Activated T-cell treated with anti-CD3 and anti-CD28 coated beads, Interleukin-2, amount 50 U/mL, for 1 hour (primary cell): ENCODE results near the gene MYH10.

ENCODE experiments used
- DNase-seq: peaks from one replicate; pipeline ENCODE4 v3.0.0-alpha.2; 2020

MYH10 gene

DNA sequence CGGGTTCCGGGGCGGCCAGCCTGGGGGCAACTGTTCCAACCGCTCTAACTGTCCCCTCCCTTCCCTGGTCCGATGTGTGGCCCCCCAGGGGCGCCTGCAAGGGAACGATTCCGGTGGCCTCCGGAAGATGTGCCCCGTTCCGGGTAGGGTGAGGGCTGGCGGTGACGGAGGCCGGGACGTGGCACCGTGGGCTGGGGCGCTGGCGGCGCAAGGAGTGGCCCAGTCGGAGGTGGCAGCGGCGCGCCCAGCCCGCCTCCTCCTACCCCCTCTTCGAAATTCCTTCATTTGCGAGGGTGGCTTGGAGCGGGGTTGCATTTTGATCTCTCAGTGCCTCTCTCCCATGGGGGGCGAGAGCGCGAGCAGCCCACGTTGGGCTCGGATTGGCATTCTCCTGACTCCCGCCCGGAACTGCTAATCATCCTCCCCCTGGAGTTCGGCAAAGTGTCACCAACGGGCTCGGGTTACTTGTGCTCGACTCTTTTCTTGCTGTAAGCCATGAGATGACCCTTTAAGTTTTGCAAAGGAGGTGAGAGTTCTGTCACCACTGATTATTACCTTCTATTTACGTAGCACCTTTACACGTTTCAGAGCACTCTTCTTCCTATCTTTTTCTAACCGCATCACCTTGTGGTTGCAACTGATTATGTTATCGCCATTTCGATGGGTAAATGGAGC, 194.2 kb downstream of the MYH10 start:
- DNase-seq, result no peak

DNA sequence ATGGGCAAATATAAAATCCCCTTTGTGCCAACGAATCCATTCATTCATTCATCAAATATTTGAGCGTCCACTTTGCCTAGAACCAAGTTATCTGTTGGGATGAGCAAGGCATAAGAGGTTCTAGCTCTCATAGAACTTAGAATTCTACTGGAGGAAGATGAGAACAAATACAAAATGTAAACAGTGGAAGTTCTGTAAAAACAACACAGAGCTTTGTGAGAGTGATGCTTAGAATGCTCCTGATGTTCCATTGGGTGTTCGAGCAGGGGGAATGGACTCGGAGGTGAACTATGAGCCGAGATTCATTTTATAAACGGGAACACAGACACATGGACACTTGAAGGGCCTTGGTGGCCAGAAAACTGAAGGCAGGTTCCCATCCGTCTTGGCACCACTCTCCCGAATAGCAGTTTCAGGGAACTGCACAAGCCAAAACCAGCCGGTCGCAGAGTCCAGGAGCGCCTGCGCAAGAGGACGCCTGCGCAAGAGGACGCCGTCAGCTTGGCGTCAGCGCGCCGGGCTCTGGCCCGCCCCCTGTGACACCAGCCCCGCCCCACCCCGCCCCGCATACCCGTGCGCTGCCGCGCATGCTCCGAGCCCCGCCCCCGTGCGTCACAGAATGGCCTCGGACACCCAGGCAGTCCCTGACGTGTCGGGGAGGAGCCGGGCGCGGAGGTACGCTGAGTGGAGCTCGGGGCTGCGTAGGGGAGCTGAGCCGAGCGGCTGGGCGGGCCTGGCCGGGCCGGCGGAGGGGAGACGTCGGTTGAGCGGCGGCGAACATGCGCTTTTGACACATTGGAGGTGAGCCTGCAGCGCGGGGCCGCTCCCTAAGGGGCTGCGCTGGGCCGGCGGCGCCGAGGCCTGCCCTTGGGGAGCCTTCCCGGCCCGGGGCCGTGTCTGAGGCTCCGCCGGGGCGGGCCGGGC, 195.0 kb downstream of the MYH10 start, which contains the start of gene NDEL1:
Gene NDEL1, plus strand, starts transcription at position 640 of the 924 bp plus-strand sequence. CDS start 8,388 bp downstream, outside the sequence.
- DNase-seq, result peak; percentile 99

DNA sequence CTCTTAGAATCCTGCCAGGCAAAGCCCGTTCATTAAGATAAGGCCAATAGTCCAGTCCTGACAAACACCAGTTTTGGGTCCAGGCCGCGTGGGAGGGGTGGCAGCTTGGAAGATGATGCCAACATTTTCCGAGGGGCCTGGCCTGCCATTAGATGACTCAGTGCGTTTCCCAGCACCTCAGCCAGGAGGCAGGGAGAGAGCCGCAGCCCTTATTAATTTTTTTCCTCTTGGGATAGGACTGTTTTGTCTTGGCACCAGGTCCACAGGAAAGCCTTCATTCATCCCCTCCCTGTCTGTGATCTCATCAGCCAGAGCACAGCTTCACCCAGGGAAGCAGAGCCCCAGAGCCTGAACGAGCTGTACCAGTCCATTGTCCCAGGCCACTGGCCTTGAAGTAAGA, 199.6 kb downstream of the MYH10 start:
- no peak for DNase-seq

DNA sequence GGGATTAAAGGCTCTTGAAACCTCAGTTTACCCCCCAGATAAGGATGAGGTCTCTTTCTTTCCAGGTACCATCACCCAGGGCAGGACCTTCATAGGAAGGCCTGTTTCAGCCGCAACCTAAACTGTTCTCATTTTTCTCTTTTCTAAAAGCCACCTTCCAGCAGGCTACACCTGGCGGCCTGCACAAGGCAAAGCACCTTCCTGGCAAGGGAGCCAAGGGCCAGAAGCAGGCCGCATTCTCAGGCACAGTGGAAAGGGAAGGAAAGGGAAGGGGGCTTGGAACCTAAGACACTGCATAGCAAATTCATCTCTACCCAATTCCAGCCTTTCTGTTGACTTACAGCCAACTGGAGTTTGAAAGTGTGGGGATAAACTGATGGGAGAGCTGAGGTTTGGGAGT, 203.7 kb downstream of the MYH10 start:
- DNase-seq, result no peak

DNA sequence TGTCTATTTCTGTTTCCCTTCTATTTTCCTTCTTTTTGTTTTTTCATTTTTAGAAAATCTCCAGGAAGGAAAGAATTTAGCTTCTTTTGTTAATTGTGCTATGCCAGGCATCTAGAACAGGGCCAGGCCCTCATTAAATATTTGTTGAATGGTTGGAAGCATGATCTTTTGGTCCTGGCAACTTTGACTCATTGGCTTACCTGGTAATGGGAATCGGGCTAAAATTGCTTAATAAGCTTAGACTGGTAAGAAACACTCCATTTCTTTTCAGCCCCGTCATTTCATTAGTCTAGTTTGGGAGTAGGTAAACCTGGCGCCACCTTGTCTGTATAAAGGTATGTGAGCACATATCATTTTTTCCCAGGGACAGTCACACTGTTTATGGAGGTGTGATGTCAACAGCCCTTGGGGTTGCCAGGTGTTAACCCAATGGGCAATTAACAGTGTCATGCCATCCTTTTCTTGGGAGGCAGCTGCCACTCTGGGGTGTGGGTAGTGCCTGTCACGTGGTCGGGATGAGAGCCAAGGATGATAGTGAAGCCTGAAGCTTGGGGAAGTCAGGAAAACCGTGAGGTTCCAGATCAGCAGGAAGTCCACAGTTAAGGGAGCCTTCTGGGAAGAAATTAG, 204.3 kb downstream of the MYH10 start:
- no peak for DNase-seq
